ENCODE data around the gene PPARA. TPM values are rescaled to one million over a fixed set of nuclear protein-coding genes. Genes with fewer than 3 reads are reported as not detected.
"Not testable (repeated sequence)": the region's sequence is repeated elsewhere in the genome, so short reads cannot be mapped to it uniquely, and the experiment has no call there.

Gene PPARA
- total RNA-seq, 1 experiment from 2014 or later: 1.7 TPM

DNA sequence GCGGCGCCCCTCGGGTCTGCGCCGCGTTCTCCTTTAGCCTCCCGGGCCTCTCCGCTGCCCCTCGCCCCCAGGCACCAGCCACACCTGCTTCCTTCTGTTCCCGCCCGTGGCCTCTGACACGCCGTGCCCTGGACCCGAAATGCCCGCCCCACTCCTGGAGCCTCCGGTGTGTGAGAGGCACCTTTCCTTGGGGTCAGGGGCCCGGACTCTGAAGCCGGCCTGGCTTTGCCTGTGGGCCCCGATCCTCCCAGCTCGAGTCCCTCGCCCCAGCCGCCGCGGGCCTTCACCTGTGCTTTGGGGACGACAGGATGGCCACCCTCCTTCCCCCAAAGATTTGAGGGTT is 100.4 kb downstream of the PPARA start:
- DNase-seq (ENCODE audit: low spot score): no peak

DNA sequence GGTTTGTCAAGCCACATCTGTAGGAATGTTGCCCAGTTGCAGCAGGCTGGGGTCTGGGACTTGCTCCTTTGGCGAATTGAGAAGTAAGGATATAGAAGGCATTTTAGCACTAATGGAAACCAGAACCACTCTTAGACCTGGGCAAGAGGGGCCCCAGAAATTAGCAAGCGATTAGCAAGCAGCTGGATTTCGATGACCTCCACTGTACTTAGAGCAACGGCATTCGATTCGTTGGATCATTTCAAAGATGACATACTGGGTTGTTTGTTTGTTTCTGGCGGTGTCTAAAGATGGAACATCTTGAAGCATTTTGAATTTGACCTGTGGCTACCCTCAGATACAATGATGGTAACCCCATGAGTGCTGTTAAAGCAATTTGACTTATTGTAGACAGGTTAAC is 100.9 kb downstream of the PPARA start:
- DNase-seq (ENCODE audit: low spot score): no peak
- in situ Hi-C loops (cut with HindIII; ENCODE audit: low sequenced_read_pairs): no loop called here

More for the DNA sequence above, 100.4 kb downstream of the PPARA start:
- in situ Hi-C loops (cut with HindIII; ENCODE audit: low sequenced_read_pairs): no loop called here

GRCh38 chr22:46251816-46252380 is 101.6 kb downstream of the PPARA start:
- DNase-seq (ENCODE audit: low spot score): no peak
- in situ Hi-C loops (cut with HindIII; ENCODE audit: low sequenced_read_pairs): no loop called here

DNA sequence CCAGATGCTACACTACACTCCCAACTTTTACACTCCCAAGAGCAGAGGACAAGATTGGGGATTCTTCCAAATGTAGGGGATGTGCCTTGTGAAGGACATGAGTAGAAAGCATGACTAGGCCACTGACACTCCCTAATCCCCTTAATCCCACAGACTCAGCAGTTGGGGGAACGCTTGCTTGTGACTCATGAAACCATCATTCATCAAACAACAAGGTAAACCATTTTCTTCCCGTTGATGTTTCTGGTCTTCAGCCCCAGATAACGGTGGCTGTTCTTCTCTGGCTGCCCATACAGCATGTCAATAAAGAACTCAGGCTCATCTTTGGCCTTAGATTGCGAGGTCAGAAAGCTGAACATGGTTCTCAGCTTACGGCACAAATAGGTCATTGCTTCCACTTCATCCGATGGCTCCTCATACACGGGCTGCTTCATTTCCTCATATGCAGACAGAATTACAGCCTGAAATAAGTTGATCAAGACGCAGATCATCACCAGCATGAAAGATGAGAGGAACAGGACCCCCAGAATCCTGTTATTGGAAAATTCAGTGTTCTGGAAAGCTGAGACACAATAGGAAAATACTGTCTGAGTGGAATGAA is 106.1 kb downstream of the PPARA start:
- in situ Hi-C loops (cut with HindIII; ENCODE audit: low sequenced_read_pairs): no loop called here
- DNase-seq (ENCODE audit: low spot score): no peak

DNA sequence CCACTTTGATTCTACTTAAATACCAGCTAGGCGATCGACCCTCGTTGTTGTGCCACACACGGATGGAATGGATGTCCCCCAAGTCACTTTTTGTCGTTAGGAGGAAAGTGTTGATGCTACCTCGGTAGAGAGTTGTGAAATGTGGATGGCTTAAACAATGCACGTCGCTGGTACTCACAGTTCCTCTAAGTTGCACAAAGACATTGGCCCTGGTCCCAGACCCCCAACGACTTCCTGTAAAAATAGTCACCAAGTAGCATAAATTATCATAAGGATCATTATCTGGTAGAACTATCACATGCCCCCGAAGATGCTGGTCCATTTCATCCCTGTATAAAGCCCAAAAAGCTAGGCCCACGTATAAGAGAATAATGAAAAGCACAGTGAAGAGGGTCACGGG is 109.0 kb downstream of the PPARA start:
- DNase-seq (ENCODE audit: low spot score): no peak
- in situ Hi-C loops (cut with HindIII; ENCODE audit: low sequenced_read_pairs): no loop called here

DNA sequence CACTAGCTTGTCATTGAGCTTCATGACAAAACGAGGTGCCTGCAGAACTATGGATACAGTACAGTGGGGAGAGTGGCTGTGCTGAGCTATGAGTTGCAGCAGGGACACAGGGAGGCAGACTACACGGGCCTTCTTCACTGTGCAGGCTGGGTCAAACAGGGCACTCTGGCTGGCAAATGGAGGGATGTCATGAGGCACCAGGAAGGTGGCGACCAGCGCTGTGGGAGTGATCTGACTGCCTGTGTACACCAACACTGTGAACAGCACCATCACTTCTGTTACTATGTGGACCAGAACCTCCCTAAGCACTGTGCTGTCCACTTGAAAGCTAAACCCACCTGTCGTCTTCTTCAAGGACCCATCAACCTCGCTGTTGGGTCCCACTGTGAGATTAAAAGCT is 109.7 kb downstream of the PPARA start:
- in situ Hi-C loops (cut with HindIII; ENCODE audit: low sequenced_read_pairs): no loop called here
- no peak for DNase-seq (ENCODE audit: low spot score)

DNA sequence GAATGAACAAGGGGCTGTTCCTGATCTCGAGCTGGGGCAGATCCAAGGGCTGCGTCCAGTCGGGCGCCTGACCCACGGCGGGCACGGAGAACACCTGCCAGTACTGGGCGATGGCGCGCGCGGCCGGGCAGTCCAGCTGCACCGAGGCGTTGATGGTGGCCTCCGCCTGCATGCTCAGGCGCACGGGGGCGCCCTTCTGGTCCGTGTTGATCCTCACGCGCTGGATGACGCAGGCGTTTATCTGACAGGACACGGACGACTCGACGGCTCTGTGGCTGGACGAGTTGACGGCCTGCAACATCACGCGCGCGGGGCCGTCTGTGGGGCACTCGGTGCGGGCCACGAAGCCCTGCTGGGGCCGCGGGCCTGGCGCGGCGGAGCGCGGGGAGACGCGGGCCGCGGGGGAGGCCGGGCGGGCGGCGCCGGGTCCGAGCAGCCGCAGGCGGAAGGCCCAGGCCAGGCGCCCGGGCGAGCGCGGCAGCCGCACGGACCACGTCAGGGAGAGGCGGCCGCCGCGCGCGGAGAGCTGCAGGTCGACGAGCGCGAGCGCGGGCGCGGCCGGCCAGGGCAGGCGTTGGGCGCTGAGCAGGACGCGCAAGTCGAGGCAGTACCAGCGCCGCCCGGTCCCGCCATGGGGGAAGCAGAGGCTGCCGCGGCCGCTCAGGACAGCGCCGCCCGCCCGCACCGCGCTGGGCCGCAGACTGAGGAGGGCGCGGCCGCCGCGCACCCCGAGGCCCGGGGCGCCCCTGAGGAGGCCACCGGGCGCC is 112.3 kb downstream of the PPARA start:
- no peak for DNase-seq (ENCODE audit: low spot score)
- in situ Hi-C loops (cut with HindIII; ENCODE audit: low sequenced_read_pairs): no loop called here

- DNase-seq (ENCODE audit: low spot score): no peak
- in situ Hi-C loops (cut with HindIII; ENCODE audit: low sequenced_read_pairs): no loop called here
These were observed 112.9 kb downstream of the PPARA start, which contains the start of gene PKDREJ for GRCh38 chr22:46263216-46263590. Gene PKDREJ (minus strand): TSS chr22:46263343. CDS start chr22:46263322, 21 bp downstream.

DNA sequence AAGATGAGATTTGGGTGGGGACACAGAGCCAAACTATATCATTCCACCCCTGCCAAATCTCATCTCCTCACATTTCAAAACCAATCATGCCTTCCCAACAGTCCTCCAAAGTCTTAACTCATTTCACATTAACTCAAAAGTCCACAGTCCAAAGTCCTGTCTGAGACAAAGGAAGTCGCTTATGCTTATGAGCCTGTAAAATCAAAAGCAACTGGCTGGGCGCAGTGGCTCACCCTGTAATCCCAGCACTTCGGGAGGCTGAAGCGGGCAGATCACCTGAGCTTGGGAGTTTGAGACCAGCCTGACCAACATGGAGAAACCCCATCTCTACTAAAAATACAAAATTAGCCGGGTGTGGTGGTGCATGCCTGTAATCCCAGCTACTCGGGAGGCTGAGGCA is 114.2 kb downstream of the PPARA start:
- in situ Hi-C loops (cut with HindIII; ENCODE audit: low sequenced_read_pairs); DNase-seq (ENCODE audit: low spot score): not testable (repeated sequence)

DNA sequence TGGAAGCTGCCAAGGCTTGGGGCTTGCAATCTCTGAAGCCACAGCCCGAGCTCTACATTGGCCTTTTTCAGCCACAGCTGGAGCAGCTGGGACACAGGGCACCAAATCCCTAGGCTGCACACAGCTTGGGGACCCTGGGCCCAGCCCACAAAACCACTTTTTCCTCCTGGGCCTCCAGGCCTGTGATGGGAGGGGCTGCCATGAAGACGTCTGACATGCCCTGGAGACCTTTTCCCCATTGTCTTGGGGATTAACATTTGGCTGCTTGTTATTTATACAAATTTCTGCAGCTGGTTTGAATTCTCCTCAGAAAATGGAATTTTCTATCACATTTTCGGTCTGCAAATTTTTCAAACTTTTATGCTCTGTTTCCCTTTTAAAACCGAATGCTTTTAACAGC is 115.3 kb downstream of the PPARA start:
- DNase-seq (ENCODE audit: low spot score); in situ Hi-C loops (cut with HindIII; ENCODE audit: low sequenced_read_pairs): not testable (repeated sequence)

- DNase-seq (ENCODE audit: low spot score): peak; percentile 59
These were observed 117.3 kb downstream of the PPARA start, which contains the start of gene TTC38 for GRCh38 chr22:46267431-46268279. Gene TTC38 (plus strand): TSS chr22:46268008. CDS start chr22:46268040, 32 bp downstream.

GRCh38 chr22:46269564-46269963 is 119.2 kb downstream of the PPARA start:
- DNase-seq (ENCODE audit: low spot score): no peak

More at GRCh38 chr22:46267431-46268279, 117.3 kb downstream of the PPARA start, which contains the start of gene TTC38:
- in situ Hi-C loops (cut with HindIII; ENCODE audit: low sequenced_read_pairs): no loop called here

GRCh38 chr22:46272196-46272595 is 121.9 kb downstream of the PPARA start:
- DNase-seq (ENCODE audit: low spot score): no peak
- in situ Hi-C loops (cut with HindIII; ENCODE audit: low sequenced_read_pairs): no loop called here

More at GRCh38 chr22:46269564-46269963, 119.2 kb downstream of the PPARA start:
- in situ Hi-C loops (cut with HindIII; ENCODE audit: low sequenced_read_pairs): no loop called here

GRCh38 chr22:46272762-46273431 is 122.6 kb downstream of the PPARA start:
- no peak for DNase-seq (ENCODE audit: low spot score)
- in situ Hi-C loops (cut with HindIII; ENCODE audit: low sequenced_read_pairs): no loop called here

DNA sequence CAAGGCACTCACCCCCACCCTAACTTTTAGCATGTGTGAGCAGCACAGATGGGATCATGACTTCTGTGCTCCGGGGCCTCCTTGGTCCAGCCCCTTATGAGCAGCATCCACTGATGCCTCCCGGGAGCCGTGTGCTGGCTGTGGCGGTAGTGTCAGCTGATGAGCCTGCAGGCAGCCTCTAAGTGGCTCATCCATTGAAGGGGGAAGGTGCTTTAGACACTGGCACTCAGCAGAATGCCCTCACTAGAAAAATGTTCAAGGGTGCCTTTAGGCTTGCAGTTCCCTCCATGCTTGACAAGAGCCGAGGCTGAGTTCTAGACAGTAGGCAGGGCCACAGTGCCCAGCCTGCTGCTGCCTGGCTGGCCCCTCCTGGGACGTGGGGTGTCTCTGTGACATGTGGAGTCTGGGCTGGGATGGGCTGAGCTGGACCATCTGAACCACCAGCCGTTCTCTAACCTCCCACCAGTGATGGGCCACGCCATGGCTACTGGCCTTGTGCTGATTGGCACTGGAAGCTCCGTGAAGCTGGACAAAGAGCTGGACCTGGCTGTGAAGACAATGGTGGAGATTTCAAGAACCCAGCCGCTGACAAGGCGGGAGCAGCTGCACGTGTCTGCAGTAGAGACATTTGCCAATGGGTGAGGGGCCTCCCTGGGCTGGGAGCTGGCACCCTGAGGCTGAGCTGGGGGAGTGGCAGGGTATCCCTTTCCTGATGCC is 123.3 kb downstream of the PPARA start:
- in situ Hi-C loops (cut with HindIII; ENCODE audit: low sequenced_read_pairs): no loop called here
- DNase-seq (ENCODE audit: low spot score): no peak

DNA sequence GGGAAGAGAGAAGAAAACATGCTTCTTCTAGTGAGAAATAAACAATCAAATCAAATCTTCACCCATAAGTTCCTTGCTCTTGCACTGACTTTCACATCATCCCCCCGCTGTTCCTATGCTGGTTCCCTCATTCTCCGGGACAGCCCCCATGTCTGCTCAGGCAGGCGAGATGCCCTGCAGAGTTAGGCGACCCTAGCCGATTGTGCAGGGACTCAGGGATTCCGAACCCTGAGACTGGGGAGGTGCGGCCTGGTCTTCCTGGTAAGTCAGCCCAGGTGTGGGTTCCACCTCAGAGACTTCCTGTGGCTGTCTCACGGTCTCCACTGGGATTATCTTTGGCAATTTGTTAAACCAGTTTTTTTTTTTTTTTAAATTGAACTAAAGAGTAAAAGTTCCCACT is 124.1 kb downstream of the PPARA start:
- in situ Hi-C loops (cut with HindIII; ENCODE audit: low sequenced_read_pairs): no loop called here
- DNase-seq (ENCODE audit: low spot score): no peak

GRCh38 chr22:46275455-46276122 is 125.3 kb downstream of the PPARA start:
- no peak for DNase-seq (ENCODE audit: low spot score)
- in situ Hi-C loops (cut with HindIII; ENCODE audit: low sequenced_read_pairs): no loop called here

GRCh38 chr22:46276563-46276962 is 126.2 kb downstream of the PPARA start:
- in situ Hi-C loops (cut with HindIII; ENCODE audit: low sequenced_read_pairs): no loop called here
- no peak for DNase-seq (ENCODE audit: low spot score)
